ENCODE measurements around the gene RALGAPA2. TPM values are rescaled to one million over a fixed set of nuclear protein-coding genes. Genes with fewer than 3 reads are reported as not detected.

RALGAPA2 gene
- total and polyA plus RNA-seq, 2 donors (not counting 3 experiments of a cell fraction or from before 2014, with no cell fraction given), result 10.0 to 46.8 TPM

GRCh38 chr20:20632644-20633043, 79.8 kb downstream of the RALGAPA2 start:
- Histone ChIP-seq H3K9me1 (replicated peaks; ENCODE audit: control insufficient read depth, extremely low read depth, insufficient read depth, low read length) (no peaks in the 10 kb centered on the region), H3K4me1 (ENCODE audit: control insufficient read depth, extremely low read depth, insufficient read depth, low read length) (no peaks in the 10 kb centered on the region), H3K9me3 (replicated peaks; ENCODE audit: control insufficient read depth, insufficient read depth, low read length) (no peaks in the 10 kb centered on the region), H3K36me3 (ENCODE audit: control insufficient read depth in 2 of 2, extremely low read depth in 1 of 2, insufficient read depth in 2 of 2, low read length in 2 of 2) (peaks cover 7 to 19% of the 10 kb centered on the region in 2 experiments), H4K20me1 (replicated peaks; ENCODE audit: control insufficient read depth, extremely low read depth, insufficient read depth, low read length) (no peaks in the 10 kb centered on the region), H3K79me2 (ENCODE audit: control insufficient read depth, insufficient read depth, low read length) (no peaks in the 10 kb centered on the region), H2AFZ (ENCODE audit: low read depth, low read length) (no peak overlapping the region), H3K9ac (replicated peaks; ENCODE audit: extremely low read depth, insufficient read depth, low read length) (no peak overlapping the region), H3K27ac (ENCODE audit: insufficient read depth, low read depth, low read length) (no peak overlapping the region), H3K4me2 (ENCODE audit: insufficient read depth, low read length) (no peak overlapping the region), H3K27me3 (ENCODE audit: control insufficient read depth in 2 of 2, insufficient read depth in 2 of 2, low read length in 2 of 2) (no peaks in the 10 kb centered on the region), H3K4me3 (replicated peaks in 1 of 3; ENCODE audit: insufficient read depth in 1 of 3, low read depth in 1 of 3, low read length in 3 of 3) (no peak overlapping the region)
- FAIRE-seq, result no peak
- dilution Hi-C loops (cut with MboI; ENCODE audit: extremely low pct_ligation_motif_present, low sequenced_read_pairs), result no loop called here
- ChIA-PET POLR2A (no interaction called here), CTCF (interaction anchor here (1.3 kb wide), 1 partner anchor 53 kb away, joined by 3 read pairs; no protein-coding TSS in a partner anchor)
- intact Hi-C loops (cut with micrococcal nuclease), result no loop called here
- TF ChIP-seq MAX (IDR thresholded peaks at IDR 0.05; ENCODE audit: insufficient read depth, insufficient read length) (no peak), GATA2 (IDR thresholded peaks at IDR 0.05; ENCODE audit: insufficient read depth, insufficient read length, low read depth, low read length) (no peak), POLR2AphosphoS5 (IDR thresholded peaks at IDR 0.05; ENCODE audit: insufficient read depth, low read depth, low read length) (no peak), JUN (IDR thresholded peaks at IDR 0.05; ENCODE audit: borderline replicate concordance, insufficient read depth, insufficient read length, low read depth) (no peak), FOS (IDR thresholded peaks at IDR 0.05; ENCODE audit: borderline replicate concordance, insufficient read depth, low read length) (no peak), CTCF (IDR thresholded peaks at IDR 0.05; ENCODE audit: extremely low read depth in 1 of 2, insufficient read depth in 1 of 2, low read depth in 1 of 2, low read length in 2 of 2) (no peak), EZH2 (IDR thresholded peaks at IDR 0.05; ENCODE audit: borderline replicate concordance, low read depth, low read length, severe bottlenecking) (no peak), POLR2A (IDR thresholded peaks at IDR 0.05; ENCODE audit: low read depth, low read length) (no peak), MYC (IDR thresholded peaks at IDR 0.05; ENCODE audit: low read depth, low read length) (no peak)
- no peak for DNase-seq (ENCODE audit: low read depth, low spot score)
- no TSS peak for BruUV-seq (replicated peaks)

Data from endothelial cell of umbilical vein (primary cell).